Activated CD8-positive, alpha-beta T cell treated with anti-CD3 and anti-CD28 coated beads for 36 hours (primary cell): ENCODE results near the gene LIN52. TPM values are rescaled to one million over a fixed set of nuclear protein-coding genes. Genes with fewer than 3 reads are reported as not detected.

ENCODE experiments used
- ATAC-seq: fragments of 200-7000 bp; cut with Tn5 transposase; one replicate; pipeline ENCODE4 v1.10.0; 2021; ENCODE audit warnings: mild to moderate bottlenecking, moderate library complexity
- CTCF ChIA-PET: fragments of 350-600 bp; sonication (Branson Sonifier 250); formaldehyde crosslinking; loops from one replicate; lab custom pipeline; 2021; ENCODE audit warnings: antibody characterized with exemption; lab: Charles Lee
- POLR2A ChIA-PET: fragments of 350-600 bp; sonication (Branson Sonifier 250); formaldehyde crosslinking; loops from one replicate; lab custom pipeline; 2021; ENCODE audit warnings: antibody characterized with exemption; lab: Charles Lee
- DNase-seq: peaks from one replicate; pipeline ENCODE4 v3.0.0-alpha.2; 2020
- H3K27ac Mint-ChIP-seq: one replicate; pipeline ENCODE4 v1.8.0; 2021; ENCODE audit warnings: mild to moderate bottlenecking, mixed read lengths
- H3K27me3 Mint-ChIP-seq: one replicate; pipeline ENCODE4 v1.8.0; 2021; ENCODE audit warnings: mixed read lengths
- H3K36me3 Mint-ChIP-seq: one replicate; pipeline ENCODE4 v1.8.0; 2021; ENCODE audit warnings: low read depth, mixed read lengths
- H3K4me1 Mint-ChIP-seq: one replicate; pipeline ENCODE4 v1.8.0; 2021; ENCODE audit warnings: low read depth, mixed read lengths
- H3K4me3 Mint-ChIP-seq: one replicate; pipeline ENCODE4 v1.8.0; 2021; ENCODE audit warnings: mild to moderate bottlenecking, moderate library complexity, mixed read lengths
- H3K9me3 Mint-ChIP-seq: one replicate; pipeline ENCODE4 v1.8.0; 2021; ENCODE audit warnings: mixed read lengths
- intact Hi-C: fragments of 100-400 bp; cut with micrococcal nuclease; formaldehyde crosslinking; loops from one replicate; pipeline ENCODE4 v1.10.0; 2022
- total RNA-seq, 2 experiments: library from RNA; stranded (reverse); gene quantifications; one replicate each; pipeline ENCODE4 v1.2.3, GENCODE V29; 2021
- TF ChIP-seq, protein P1 (sequence below): fragments of 200-600 bp; IDR thresholded peaks from one replicate; pipeline ENCODE4 v1.8.0; 2022; ENCODE audit warnings: antibody characterized with exemption, mild to moderate bottlenecking

LIN52 gene
- total RNA-seq, 2 experiments from 2014 or later: 10.1 to 10.3 TPM

DNA sequence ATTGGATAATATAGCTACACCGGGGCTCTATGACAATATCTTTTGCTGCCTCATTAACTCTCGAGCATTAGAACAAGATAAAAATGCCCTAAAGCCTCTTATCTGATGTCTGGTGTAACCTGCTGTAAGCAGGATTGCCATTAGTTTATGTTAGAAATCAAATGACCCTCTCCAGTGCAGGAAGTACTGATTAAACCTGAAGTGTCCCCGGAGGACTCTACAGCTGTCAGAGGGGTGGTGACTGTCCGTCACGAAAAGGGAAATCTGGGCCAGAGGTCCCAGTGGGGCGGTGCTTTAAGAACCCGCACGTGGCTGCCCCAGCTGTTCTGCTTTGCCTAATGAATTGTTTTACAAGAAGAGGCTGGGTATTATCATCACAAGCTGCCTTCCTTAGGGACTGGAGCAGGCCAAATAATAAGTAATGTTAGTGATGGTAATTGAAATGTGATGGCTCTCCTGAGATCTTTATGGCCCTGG lies 55.7 kb downstream of the LIN52 start:
- ATAC-seq (no peak), DNase-seq (no peak)
- Mint-ChIP-seq H3K9me3 (no peaks in the 10 kb centered on the region), H3K27ac (no peak overlapping the region), H3K36me3 (peaks cover 1% of the 10 kb centered on the region), H3K27me3 (no peaks in the 10 kb centered on the region), H3K4me1 (peaks cover 9% of the 10 kb centered on the region), H3K4me3 (no peak overlapping the region)
- intact Hi-C loops: no loop called here
- ChIA-PET POLR2A (interaction anchor here (0.9 to 1.5 kb wide), 2 partner anchors 13 to 28 kb away, joined by 3 to 4 read pairs; no protein-coding TSS in a partner anchor), CTCF (interaction anchor here (1.2 to 1.9 kb wide), 2 partner anchors 9 to 43 kb away, joined by 3 to 9 read pairs; no protein-coding TSS in a partner anchor)
- TF ChIP-seq, protein P1, sequence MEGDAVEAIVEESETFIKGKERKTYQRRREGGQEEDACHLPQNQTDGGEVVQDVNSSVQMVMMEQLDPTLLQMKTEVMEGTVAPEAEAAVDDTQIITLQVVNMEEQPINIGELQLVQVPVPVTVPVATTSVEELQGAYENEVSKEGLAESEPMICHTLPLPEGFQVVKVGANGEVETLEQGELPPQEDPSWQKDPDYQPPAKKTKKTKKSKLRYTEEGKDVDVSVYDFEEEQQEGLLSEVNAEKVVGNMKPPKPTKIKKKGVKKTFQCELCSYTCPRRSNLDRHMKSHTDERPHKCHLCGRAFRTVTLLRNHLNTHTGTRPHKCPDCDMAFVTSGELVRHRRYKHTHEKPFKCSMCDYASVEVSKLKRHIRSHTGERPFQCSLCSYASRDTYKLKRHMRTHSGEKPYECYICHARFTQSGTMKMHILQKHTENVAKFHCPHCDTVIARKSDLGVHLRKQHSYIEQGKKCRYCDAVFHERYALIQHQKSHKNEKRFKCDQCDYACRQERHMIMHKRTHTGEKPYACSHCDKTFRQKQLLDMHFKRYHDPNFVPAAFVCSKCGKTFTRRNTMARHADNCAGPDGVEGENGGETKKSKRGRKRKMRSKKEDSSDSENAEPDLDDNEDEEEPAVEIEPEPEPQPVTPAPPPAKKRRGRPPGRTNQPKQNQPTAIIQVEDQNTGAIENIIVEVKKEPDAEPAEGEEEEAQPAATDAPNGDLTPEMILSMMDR: no peak

DNA sequence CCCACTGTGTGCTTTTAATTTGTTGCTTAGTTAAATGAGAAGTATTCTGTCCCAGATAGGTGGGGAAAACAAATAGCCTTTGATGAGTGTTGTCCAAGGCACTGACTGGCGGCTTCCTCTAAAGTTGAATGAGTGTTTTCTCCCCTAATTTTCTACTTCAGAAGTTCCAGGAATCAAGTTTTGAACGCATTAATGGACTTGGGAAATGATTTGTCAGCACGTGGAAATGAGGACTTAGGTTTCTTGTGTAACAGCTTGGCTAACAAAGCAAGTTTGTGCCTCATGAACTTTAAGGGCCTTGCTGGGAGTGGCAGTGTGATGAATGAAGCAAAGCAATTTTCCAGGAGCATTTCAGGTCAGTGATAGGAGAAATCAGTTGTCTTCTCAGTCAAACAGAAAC lies 56.9 kb downstream of the LIN52 start:
- DNase-seq: no peak
- TF ChIP-seq, protein P1: no peak
- intact Hi-C loops: no loop called here
- H3K4me3 Mint-ChIP-seq: no peak overlapping the region
- POLR2A ChIA-PET: no interaction called here
- ATAC-seq: no peak
- H3K4me1 Mint-ChIP-seq: peaks cover 6% of the 10 kb centered on the region
- CTCF ChIA-PET: no interaction called here
- no peaks in the 10 kb centered on the region for H3K9me3 Mint-ChIP-seq
- H3K36me3 Mint-ChIP-seq: peaks cover 5% of the 10 kb centered on the region
- H3K27ac Mint-ChIP-seq: no peak overlapping the region
- no peaks in the 10 kb centered on the region for H3K27me3 Mint-ChIP-seq

DNA sequence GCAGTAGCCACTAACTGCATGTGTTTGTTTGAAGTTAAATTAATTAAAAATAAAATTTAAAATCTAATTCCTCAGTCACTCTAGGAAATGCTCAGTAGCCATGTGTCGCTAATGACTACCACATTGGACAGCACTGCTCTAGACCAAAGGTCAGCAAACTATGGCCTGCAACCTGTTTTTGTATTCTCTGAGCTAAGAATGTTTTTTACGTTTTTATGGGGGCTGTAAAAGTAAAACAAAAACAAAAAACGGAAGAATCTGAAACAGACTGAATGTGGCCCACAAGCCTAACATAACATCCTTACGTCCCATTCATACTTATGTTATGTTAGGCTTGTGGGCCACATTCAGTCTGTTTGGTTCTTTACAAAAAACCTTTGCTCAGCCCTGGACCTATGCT lies 57.8 kb downstream of the LIN52 start:
- H3K36me3 Mint-ChIP-seq: peaks cover 5% of the 10 kb centered on the region
- TF ChIP-seq, protein P1: no peak
- no peaks in the 10 kb centered on the region for H3K9me3 Mint-ChIP-seq
- CTCF ChIA-PET: no interaction called here
- H3K27me3 Mint-ChIP-seq: no peaks in the 10 kb centered on the region
- peaks cover 10% of the 10 kb centered on the region for H3K4me1 Mint-ChIP-seq
- H3K4me3 Mint-ChIP-seq: no peak overlapping the region
- POLR2A ChIA-PET: no interaction called here
- intact Hi-C loops: no loop called here
- no peak overlapping the region for H3K27ac Mint-ChIP-seq
- DNase-seq: no peak
- ATAC-seq: no peak

DNA sequence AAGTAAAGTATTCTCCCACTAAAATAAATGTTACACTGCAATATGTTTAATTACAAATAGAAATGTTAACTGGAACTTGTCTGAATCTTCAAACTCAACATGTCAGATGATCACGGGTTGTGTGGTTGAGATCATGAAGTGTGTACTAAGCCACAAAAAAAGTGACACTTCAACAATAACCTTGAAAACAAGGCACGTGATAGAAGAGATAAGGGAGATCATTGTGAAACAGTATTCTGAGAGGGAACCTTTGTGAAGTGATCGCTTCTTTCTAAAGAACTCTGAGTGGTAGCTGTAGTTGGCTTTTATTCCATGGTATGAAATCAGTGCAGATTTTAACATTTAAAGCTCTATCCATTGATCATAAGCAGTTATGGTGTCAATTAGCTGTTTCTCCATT lies 60.0 kb downstream of the LIN52 start:
- ATAC-seq: no peak
- CTCF ChIA-PET: interaction anchor here (1.5 to 1.6 kb wide), 2 partner anchors 9 to 11 kb away, joined by 3 to 4 read pairs; no protein-coding TSS in a partner anchor
- H3K4me3 Mint-ChIP-seq: no peak overlapping the region
- TF ChIP-seq, protein P1: no peak
- POLR2A ChIA-PET: no interaction called here
- no peak overlapping the region for H3K27ac Mint-ChIP-seq
- peaks cover 13% of the 10 kb centered on the region for H3K4me1 Mint-ChIP-seq
- H3K27me3 Mint-ChIP-seq: no peaks in the 10 kb centered on the region
- H3K9me3 Mint-ChIP-seq: no peaks in the 10 kb centered on the region
- H3K36me3 Mint-ChIP-seq: peaks cover 5% of the 10 kb centered on the region
- no peak for DNase-seq
- intact Hi-C loops: no loop called here

DNA sequence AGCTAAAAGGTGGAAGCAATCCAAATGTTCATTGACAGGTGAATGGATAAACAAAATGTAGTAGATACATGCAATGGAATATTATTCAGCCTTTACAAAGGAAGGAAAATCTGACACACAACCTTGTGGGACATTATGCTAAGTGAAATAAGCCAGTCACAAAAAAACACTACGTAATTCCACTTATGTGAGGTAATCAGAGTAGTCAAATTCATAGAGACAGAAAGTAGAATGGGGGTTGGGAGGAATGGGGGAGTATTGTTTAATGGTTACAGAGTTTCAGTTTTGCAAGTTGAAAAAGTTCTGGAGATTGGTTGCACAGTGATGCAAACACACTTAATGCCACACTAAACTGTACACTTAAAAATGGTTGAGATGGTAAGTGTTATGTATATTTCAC lies 62.8 kb downstream of the LIN52 start:
- H3K4me1 Mint-ChIP-seq: peaks cover 13% of the 10 kb centered on the region
- CTCF ChIA-PET: no interaction called here
- DNase-seq (no peak), ATAC-seq (no peak)
- TF ChIP-seq, protein P1: no peak
- H3K36me3 Mint-ChIP-seq: peaks cover 5% of the 10 kb centered on the region
- H3K4me3 Mint-ChIP-seq: no peak overlapping the region
- no peaks in the 10 kb centered on the region for H3K27me3 Mint-ChIP-seq
- intact Hi-C loops: no loop called here
- H3K27ac Mint-ChIP-seq: no peak overlapping the region
- POLR2A ChIA-PET: no interaction called here
- no peaks in the 10 kb centered on the region for H3K9me3 Mint-ChIP-seq
